ENCODE data around the gene FSIP1.

Gene FSIP1

GRCh38 chr15:39556461-39556860 is 226.2 kb downstream of the FSIP1 start:
- TF ChIP-seq CTCF (IDR thresholded peaks at IDR 0.05; ENCODE audit: control insufficient read depth, insufficient read depth, low read depth, low read length, missing control alignments) = no peak
- H3K4me3 ChIP-seq (ENCODE audit: control insufficient read depth, low read depth, low read length) = no peak overlapping the region
- DNase-seq (ENCODE audit: low read depth) = no peak

GRCh38 chr15:39555885-39556284 is 226.8 kb downstream of the FSIP1 start:
- DNase-seq (ENCODE audit: low read depth) = no peak
- TF ChIP-seq CTCF (IDR thresholded peaks at IDR 0.05; ENCODE audit: control insufficient read depth, insufficient read depth, low read depth, low read length, missing control alignments) = no peak
- no peak overlapping the region for H3K4me3 ChIP-seq (ENCODE audit: control insufficient read depth, low read depth, low read length)

- no peak overlapping the region for H3K4me3 ChIP-seq (ENCODE audit: control insufficient read depth, low read depth, low read length)
- no peak for TF ChIP-seq CTCF (IDR thresholded peaks at IDR 0.05; ENCODE audit: control insufficient read depth, insufficient read depth, low read depth, low read length, missing control alignments)
- DNase-seq (ENCODE audit: low read depth) = no peak
Measured at GRCh38 chr15:39554746-39555387, 227.8 kb downstream of the FSIP1 start.

GRCh38 chr15:39553947-39554693 is 228.5 kb downstream of the FSIP1 start:
- no peak for DNase-seq (ENCODE audit: low read depth)
- H3K4me3 ChIP-seq (ENCODE audit: control insufficient read depth, low read depth, low read length) = no peak overlapping the region

GRCh38 chr15:39552556-39552955 is 230.1 kb downstream of the FSIP1 start:
- no peak for TF ChIP-seq CTCF (IDR thresholded peaks at IDR 0.05; ENCODE audit: control insufficient read depth, insufficient read depth, low read depth, low read length, missing control alignments)
- no peak for DNase-seq (ENCODE audit: low read depth)
- H3K4me3 ChIP-seq (ENCODE audit: control insufficient read depth, low read depth, low read length) = no peak overlapping the region

More at GRCh38 chr15:39553947-39554693, 228.5 kb downstream of the FSIP1 start:
- TF ChIP-seq CTCF (IDR thresholded peaks at IDR 0.05; ENCODE audit: control insufficient read depth, insufficient read depth, low read depth, low read length, missing control alignments) = no peak

GRCh38 chr15:39551476-39551875 is 231.2 kb downstream of the FSIP1 start:
- H3K4me3 ChIP-seq (ENCODE audit: control insufficient read depth, low read depth, low read length) = no peak overlapping the region
- no peak for TF ChIP-seq CTCF (IDR thresholded peaks at IDR 0.05; ENCODE audit: control insufficient read depth, insufficient read depth, low read depth, low read length, missing control alignments)
- DNase-seq (ENCODE audit: low read depth) = no peak
